SH-SY5Y (cell line): Measurements from ENCODE around the gene SLC22A6.

Experiments
- GATA2 ChIP-seq: IDR thresholded peaks from 2 replicates; pipeline ENCODE4 v1.6.1; 2011; ENCODE audit warnings: mild to moderate bottlenecking, low read depth, low read length
- GATA3 ChIP-seq: IDR thresholded peaks from 2 replicates; pipeline ENCODE4 v1.6.1; 2011; ENCODE audit warnings: low read depth, mild to moderate bottlenecking, low read length, moderate library complexity

DNA sequence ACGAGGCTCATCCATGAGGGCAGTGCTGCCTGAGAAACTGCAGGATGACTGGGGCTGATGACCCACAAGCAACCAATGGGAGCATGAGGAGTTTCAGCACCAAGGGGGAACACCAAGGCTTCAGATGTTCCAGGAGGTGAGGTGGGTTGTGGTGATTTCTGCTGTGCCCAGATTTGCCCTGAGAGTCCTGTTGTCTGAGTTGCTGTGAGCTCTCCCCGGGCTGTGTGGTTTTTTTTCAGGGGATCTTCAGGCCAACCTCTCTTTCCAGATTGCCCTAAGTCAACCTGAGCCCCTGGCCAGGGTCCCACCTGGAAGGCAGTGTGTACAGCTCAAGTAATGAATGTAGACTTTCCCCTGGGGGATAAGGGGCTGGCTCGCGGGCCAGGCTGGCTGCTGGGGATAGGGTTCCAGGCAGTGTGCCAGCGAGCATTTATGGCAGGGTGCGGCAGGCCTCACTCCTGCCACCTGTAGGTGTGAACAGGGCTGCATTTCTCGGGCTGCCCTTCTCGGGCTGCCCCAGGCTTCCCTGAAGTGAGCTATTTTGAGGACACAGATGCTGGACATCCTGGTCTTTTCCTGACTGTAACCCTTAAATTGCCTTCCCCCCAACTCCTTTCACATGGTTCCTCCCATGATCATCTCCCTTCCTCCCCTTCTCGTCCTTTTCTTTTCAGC lies 9.8 kb downstream of the SLC22A6 start:
- TF ChIP-seq GATA2 (no peak), GATA3 (no peak)
